NCI-H1694 (cell line): ENCODE results near the gene TSTD1.

Experiments used
- DNase-seq: peaks from one replicate; lab custom pipeline; 2025; lab: John Stamatoyannopoulos, UW

Gene TSTD1

GRCh38 chr1:161038523-161039153 lies at the start of gene TSTD1:
TSS of gene TSTD1 (minus strand) at chr1:161038964. CDS start at chr1:161038889, 75 bp downstream.
- DNase-seq: no peak

GRCh38 chr1:161086457-161086856 lies 47.7 kb upstream of the TSTD1 start:
- no peak for DNase-seq

GRCh38 chr1:161085165-161085564 lies 46.4 kb upstream of the TSTD1 start:
- DNase-seq: no peak

GRCh38 chr1:161084597-161084988 lies 45.8 kb upstream of the TSTD1 start:
- DNase-seq: no peak

- no peak for DNase-seq
These were observed 45.2 kb upstream of the TSTD1 start for GRCh38 chr1:161083748-161084596.

GRCh38 chr1:161082996-161083747 lies 44.4 kb upstream of the TSTD1 start:
- no peak for DNase-seq

GRCh38 chr1:161082483-161082882 lies 43.7 kb upstream of the TSTD1 start:
- no peak for DNase-seq

GRCh38 chr1:161081519-161081918 lies 42.8 kb upstream of the TSTD1 start:
- DNase-seq: no peak

- no peak for DNase-seq
These were observed 42.0 kb upstream of the TSTD1 start for GRCh38 chr1:161080441-161081405.

GRCh38 chr1:161079436-161080110 lies 40.8 kb upstream of the TSTD1 start:
- no peak for DNase-seq

- no peak for DNase-seq
These were observed 38.7 kb upstream of the TSTD1 start for GRCh38 chr1:161077426-161077825.

GRCh38 chr1:161076410-161076809 lies 37.6 kb upstream of the TSTD1 start:
- DNase-seq: no peak

GRCh38 chr1:161074676-161075368 lies 36.1 kb upstream of the TSTD1 start:
- no peak for DNase-seq

GRCh38 chr1:161073474-161074121 lies 34.8 kb upstream of the TSTD1 start:
- DNase-seq: no peak

- DNase-seq: no peak
These were observed 34.1 kb upstream of the TSTD1 start for GRCh38 chr1:161072751-161073449.

- DNase-seq: no peak
These were observed 33.2 kb upstream of the TSTD1 start for GRCh38 chr1:161071886-161072371.

- no peak for DNase-seq
These were observed 32.0 kb upstream of the TSTD1 start for GRCh38 chr1:161070761-161071160.

- DNase-seq: no peak
These were observed 31.0 kb upstream of the TSTD1 start, which contains the start of gene ARHGAP30 for GRCh38 chr1:161069731-161070270. TSS of gene ARHGAP30 (minus strand) at chr1:161069891. CDS start at chr1:161069624, 267 bp downstream.

GRCh38 chr1:161069241-161069640 lies 30.5 kb upstream of the TSTD1 start:
- no peak for DNase-seq
